Left ventricle myocardium inferior (tissue), 1 donor: ENCODE measurements around the gene MSTN. TPM values are rescaled to one million over a fixed set of nuclear protein-coding genes. Genes with fewer than 3 reads are reported as not detected.
A peak's percentile ranks its signal among the peaks of the same experiment; 100 is the strongest.

Experiments used
- DNase-seq: peaks from one replicate; pipeline ENCODE4 v3.0.0-alpha.2; 2020
- H3K27ac ChIP-seq: fragments of 200-600 bp; replicated peaks from 2 replicates; pipeline ENCODE4 v1.8.0; 2021
- H3K27me3 ChIP-seq: fragments of 200-600 bp; 2 replicates; pipeline ENCODE4 v1.8.0; 2021; ENCODE audit warnings: low read depth
- H3K36me3 ChIP-seq: fragments of 200-600 bp; 2 replicates; pipeline ENCODE4 v1.8.0; 2021
- H3K4me1 ChIP-seq: fragments of 200-600 bp; 2 replicates; pipeline ENCODE4 v1.8.0; 2021
- H3K4me3 ChIP-seq: fragments of 200-600 bp; 2 replicates; pipeline ENCODE4 v1.8.0; 2021; ENCODE audit warnings: mild to moderate bottlenecking, moderate library complexity
- H3K9me3 ChIP-seq: fragments of 200-600 bp; replicated peaks from 2 replicates; pipeline ENCODE4 v1.8.0; 2021
- intact Hi-C: fragments of 100-400 bp; cut with micrococcal nuclease; formaldehyde crosslinking; loops from one replicate; pipeline ENCODE4 v1.11.0; 2022
- total RNA-seq: library from RNA; stranded (reverse); fragmentation: NEBNext Ultra II Directional; extraction: Animal tissue kit (Norgen Biotek cat#: 25700); gene quantifications from one replicate; pipeline ENCODE4 v1.2.1, GENCODE V29; 2021
- TF ChIP-seq, protein P1 (sequence below): fragments of 200-600 bp; IDR thresholded peaks from 2 replicates; pipeline ENCODE4 v1.8.0; 2021; ENCODE audit warnings: antibody characterized with exemption, mild to moderate bottlenecking, borderline replicate concordance
- donor health status: DM: no; HTN: yes; CAD: no; lungs with severe emphysema.

MSTN gene
- total RNA-seq, 1 donor from 2014 or later: not detected

DNA sequence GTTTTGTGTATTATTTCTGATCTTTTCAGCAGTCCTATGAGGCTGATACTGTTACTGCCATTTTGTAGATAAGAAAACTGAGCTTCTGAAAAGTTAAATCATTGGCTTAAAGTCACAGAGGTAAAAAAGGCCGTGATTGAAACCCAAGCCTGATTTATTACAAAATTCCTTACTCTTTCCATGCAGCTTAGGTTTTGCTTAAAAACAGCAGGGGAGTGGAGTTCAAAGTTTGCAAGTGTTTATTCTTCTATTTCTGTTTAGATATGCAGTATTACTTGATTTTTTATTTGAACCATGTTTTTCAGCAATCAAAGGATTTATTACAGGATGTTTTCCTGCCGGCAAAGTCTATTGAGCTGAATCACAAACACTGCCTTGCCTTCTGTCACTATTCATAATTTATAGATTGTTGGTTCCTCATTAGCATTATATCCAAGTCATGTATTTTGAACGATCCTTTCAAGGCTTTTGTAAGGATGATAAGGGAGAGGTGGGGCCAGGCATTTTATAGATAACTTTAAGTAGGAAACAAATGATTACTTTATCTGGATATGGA, 31.9 kb upstream of the MSTN start:
- TF ChIP-seq, protein P1, sequence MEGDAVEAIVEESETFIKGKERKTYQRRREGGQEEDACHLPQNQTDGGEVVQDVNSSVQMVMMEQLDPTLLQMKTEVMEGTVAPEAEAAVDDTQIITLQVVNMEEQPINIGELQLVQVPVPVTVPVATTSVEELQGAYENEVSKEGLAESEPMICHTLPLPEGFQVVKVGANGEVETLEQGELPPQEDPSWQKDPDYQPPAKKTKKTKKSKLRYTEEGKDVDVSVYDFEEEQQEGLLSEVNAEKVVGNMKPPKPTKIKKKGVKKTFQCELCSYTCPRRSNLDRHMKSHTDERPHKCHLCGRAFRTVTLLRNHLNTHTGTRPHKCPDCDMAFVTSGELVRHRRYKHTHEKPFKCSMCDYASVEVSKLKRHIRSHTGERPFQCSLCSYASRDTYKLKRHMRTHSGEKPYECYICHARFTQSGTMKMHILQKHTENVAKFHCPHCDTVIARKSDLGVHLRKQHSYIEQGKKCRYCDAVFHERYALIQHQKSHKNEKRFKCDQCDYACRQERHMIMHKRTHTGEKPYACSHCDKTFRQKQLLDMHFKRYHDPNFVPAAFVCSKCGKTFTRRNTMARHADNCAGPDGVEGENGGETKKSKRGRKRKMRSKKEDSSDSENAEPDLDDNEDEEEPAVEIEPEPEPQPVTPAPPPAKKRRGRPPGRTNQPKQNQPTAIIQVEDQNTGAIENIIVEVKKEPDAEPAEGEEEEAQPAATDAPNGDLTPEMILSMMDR: no peak
- intact Hi-C loops: no loop called here
- no peaks in the 10 kb centered on the region for H3K4me1 ChIP-seq
- no peaks in the 10 kb centered on the region for H3K27me3 ChIP-seq
- H3K36me3 ChIP-seq: no peaks in the 10 kb centered on the region
- no peaks in the 10 kb centered on the region for H3K9me3 ChIP-seq
- no peak overlapping the region for H3K27ac ChIP-seq
- H3K4me3 ChIP-seq: no peak overlapping the region
- DNase-seq: no peak

DNA sequence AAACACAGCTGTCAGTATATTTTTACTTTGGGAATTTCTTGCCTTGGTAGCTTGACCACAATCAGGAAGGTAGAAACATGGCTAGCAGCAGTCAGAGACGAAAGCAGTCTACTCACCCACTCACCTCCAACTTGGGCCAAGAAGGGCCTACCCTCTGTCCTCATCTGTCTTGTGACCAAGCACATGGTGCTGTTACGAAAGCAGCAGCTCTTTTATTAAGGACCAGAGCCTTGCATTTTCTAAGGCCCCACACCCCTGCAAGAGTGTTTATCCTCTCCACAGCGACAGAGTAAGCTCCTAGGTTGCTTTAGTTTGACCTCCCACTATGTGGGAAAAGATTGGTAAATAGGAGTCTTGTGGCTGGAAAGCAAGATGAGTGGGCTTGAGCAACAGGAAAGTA, 31.3 kb upstream of the MSTN start:
- TF ChIP-seq, protein P1: no peak
- Histone ChIP-seq H3K9me3 (no peaks in the 10 kb centered on the region), H3K27me3 (no peaks in the 10 kb centered on the region), H3K36me3 (no peaks in the 10 kb centered on the region), H3K4me1 (no peaks in the 10 kb centered on the region), H3K27ac (no peak overlapping the region), H3K4me3 (no peak overlapping the region)
- intact Hi-C loops: no loop called here
- no peak for DNase-seq

DNA sequence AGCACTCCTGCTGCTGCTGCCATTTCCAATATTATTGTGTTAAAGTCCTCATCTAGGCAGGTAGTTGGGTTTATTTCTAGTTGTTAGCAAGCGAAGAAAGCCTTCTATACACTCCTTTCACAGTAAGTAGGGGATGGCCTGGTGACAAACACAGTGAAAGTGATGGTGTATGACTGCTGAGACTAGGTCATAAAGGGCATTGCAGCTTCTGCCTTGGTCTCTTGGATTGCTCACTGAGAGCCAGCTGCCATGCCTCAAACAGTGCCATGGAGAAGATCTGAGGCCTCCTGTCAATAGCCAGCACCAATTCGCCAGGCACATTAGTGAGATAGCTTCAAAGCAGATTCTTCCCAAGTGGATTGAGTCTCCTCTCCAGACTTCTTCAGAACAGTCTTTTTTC, 27.6 kb upstream of the MSTN start:
- no peaks in the 10 kb centered on the region for H3K4me1 ChIP-seq
- no peaks in the 10 kb centered on the region for H3K36me3 ChIP-seq
- H3K27ac ChIP-seq: no peak overlapping the region
- no peaks in the 10 kb centered on the region for H3K27me3 ChIP-seq
- H3K4me3 ChIP-seq: no peak overlapping the region
- no peak for DNase-seq
- TF ChIP-seq, protein P1: no peak
- intact Hi-C loops: no loop called here
- no peaks in the 10 kb centered on the region for H3K9me3 ChIP-seq

DNA sequence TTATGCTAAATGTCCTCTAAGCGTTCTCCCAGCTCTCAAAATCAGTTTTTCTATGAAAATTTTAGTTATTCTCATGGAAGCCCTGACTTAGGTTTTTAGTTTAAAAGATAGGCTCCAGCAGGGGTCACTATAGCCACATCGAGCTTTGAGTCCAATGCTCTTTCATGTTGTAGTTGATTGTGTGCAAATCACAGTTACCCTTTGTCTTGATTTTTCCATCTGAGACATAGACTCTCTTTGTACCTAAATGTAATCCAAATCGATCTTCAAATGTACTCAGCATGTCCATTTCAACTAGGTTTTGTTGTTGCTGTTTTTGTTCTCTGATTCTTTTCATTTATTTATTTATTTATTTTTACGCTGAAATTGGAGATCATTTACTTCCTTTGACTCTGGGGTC, 26.4 kb upstream of the MSTN start:
- Histone ChIP-seq H3K36me3 (no peaks in the 10 kb centered on the region), H3K4me3 (no peak overlapping the region), H3K27me3 (no peaks in the 10 kb centered on the region), H3K4me1 (no peaks in the 10 kb centered on the region), H3K27ac (no peak overlapping the region), H3K9me3 (no peaks in the 10 kb centered on the region)
- intact Hi-C loops: loop anchor here (5.0 kb wide), 1 partner anchor 188 kb away; no protein-coding TSS in a partner anchor
- DNase-seq: no peak
- TF ChIP-seq, protein P1: peak; percentile 82

DNA sequence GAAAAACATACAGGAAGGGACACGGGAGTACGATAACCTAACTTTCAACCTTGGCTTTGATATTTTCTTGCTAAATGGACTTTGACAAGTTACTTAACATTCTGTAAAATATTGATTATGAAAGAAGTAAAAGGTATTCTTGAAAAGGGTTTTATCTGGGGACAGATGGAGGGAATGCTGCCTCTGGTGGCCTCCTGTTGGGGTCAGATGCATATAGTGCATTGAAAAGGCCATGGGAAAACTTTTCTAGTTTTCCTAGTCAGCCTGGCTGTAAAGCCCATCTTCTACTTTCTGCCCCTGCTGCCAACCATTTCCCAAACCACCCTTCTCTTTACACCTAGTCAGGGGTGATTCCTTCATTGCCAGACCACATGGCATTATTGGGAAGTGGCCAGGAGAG, 22.2 kb upstream of the MSTN start:
- no peaks in the 10 kb centered on the region for H3K36me3 ChIP-seq
- no peak for DNase-seq
- H3K27ac ChIP-seq: no peak overlapping the region
- intact Hi-C loops: loop anchor here (5.0 kb wide), 1 partner anchor 193 kb away; no protein-coding TSS in a partner anchor
- no peaks in the 10 kb centered on the region for H3K4me1 ChIP-seq
- no peaks in the 10 kb centered on the region for H3K9me3 ChIP-seq
- H3K27me3 ChIP-seq: no peaks in the 10 kb centered on the region
- no peak overlapping the region for H3K4me3 ChIP-seq
- TF ChIP-seq, protein P1: no peak

DNA sequence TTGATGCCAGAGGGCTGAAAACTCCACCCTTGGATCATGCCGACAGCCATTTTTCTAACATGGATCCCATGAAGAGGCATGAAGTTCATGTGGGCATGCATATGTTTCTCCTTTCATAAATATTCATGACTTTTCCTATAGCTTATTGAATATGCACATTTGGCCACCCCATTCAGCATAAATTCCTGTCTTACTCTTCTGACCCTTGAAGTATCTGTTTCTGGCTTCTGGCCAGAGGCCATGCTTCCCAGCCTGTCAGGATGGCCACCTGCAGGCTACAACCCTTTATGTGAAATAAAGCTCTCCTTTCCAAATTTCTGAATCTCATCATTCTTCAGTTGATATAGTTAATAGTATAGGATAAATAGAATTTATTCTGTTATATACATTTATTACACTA, 19.6 kb upstream of the MSTN start:
- Histone ChIP-seq H3K27ac (no peak overlapping the region), H3K9me3 (peaks cover 8% of the 10 kb centered on the region), H3K4me1 (no peaks in the 10 kb centered on the region), H3K27me3 (no peaks in the 10 kb centered on the region), H3K36me3 (no peaks in the 10 kb centered on the region), H3K4me3 (no peak overlapping the region)
- intact Hi-C loops: no loop called here
- TF ChIP-seq, protein P1: no peak
- DNase-seq: no peak
